Esophagus muscularis mucosa (tissue), 4 donors: ENCODE measurements around the gene TSEN15.

ENCODE experiments used
- EP300 ChIP-seq: sonication (generic); formaldehyde crosslinking; IDR thresholded peaks from one replicate; pipeline ENCODE4 v1.6.1; 2017; ENCODE audit warnings: antibody characterized with exemption
- POLR2A ChIP-seq: fragments of 450-650 bp; IDR thresholded peaks from one replicate; pipeline ENCODE4 v1.6.1; 2017; ENCODE audit warnings: antibody characterized with exemption, moderate library complexity, mild to moderate bottlenecking, low read depth
- POLR2AphosphoS5 ChIP-seq, 2 donors: sonication (generic); formaldehyde crosslinking; IDR thresholded peaks; one replicate each; pipeline ENCODE4 v1.6.1; 2017; ENCODE audit warnings: antibody characterized with exemption in 2 of 2
- TF ChIP-seq, protein P1 (sequence below), 3 experiments: fragments of 200-600 bp in 2 of 3; fragments of 450-650 bp in 1 of 3; sonication (generic) in 2 of 3; IDR thresholded peaks; one replicate each; pipeline ENCODE4 v1.5.1; 2017 to 2019; ENCODE audit warnings: antibody characterized with exemption in 3 of 3, mild to moderate bottlenecking in 2 of 3, moderate library complexity in 1 of 3

DNA sequence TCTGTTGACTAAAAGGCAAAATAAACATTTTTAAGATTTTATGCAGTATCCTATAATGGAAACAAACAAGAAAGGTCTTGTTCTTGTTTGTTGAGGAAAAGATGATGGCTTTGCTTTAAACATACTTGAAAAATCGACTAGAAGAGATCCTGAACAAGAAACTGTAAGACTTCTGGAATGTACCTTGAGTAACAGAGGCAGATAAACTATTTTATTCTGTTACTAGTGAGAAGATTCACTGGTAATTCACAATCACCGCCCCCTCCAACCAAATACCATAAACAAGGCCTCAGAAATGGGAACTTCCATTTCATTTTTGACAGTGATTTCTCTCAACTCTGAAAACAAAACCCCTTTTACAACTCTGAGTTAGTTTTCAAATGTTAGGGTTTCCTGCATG is 18.1 kb downstream of the TSEN15 start:
- TF ChIP-seq, protein P1, sequence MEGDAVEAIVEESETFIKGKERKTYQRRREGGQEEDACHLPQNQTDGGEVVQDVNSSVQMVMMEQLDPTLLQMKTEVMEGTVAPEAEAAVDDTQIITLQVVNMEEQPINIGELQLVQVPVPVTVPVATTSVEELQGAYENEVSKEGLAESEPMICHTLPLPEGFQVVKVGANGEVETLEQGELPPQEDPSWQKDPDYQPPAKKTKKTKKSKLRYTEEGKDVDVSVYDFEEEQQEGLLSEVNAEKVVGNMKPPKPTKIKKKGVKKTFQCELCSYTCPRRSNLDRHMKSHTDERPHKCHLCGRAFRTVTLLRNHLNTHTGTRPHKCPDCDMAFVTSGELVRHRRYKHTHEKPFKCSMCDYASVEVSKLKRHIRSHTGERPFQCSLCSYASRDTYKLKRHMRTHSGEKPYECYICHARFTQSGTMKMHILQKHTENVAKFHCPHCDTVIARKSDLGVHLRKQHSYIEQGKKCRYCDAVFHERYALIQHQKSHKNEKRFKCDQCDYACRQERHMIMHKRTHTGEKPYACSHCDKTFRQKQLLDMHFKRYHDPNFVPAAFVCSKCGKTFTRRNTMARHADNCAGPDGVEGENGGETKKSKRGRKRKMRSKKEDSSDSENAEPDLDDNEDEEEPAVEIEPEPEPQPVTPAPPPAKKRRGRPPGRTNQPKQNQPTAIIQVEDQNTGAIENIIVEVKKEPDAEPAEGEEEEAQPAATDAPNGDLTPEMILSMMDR (IDR thresholded peaks at IDR 0.05) = no peak
- TF ChIP-seq POLR2AphosphoS5 (IDR thresholded peaks at IDR 0.05) (no peak), POLR2A (no peak), EP300 (no peak)
